ENCODE data around the gene PGP. TPM values are rescaled to one million over a fixed set of nuclear protein-coding genes. Genes with fewer than 3 reads are reported as not detected.

The PGP gene
- total RNA-seq, 1 donor from 2014 or later: 15.0 TPM

DNA sequence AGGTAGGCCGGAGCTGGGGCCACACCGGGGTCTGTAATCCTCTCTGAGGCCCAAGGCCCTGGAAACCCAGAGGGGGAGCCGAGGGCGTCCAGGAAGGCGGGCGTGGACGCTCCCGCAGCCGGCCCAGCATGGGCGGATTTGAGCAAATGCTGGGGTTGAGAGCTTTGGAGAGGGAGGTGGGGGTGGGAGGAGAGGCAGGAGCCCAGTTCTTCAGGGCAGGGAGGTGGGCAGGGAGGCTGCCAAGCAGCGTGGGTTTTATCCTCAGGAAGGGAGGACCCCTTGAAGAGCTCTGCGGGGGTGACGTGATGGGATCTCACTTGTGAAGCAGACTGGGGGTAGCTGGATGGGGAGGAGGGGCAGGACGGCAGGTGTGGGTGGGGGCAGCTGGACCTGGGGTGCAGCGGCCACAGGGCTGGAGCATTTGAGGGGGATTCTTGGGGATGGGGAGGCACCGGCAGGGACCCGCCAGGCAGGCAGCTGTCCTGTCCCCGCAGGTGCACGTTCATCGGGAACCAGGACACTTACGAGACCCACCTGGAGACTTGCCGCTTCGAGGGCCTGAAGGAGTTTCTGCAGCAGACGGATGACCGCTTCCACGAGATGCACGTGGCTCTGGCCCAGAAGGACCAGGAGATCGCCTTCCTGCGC lies 41.8 kb downstream of the PGP start:
- DNase-seq: no peak
- intact Hi-C loops (cut with DNase I): no loop called here
- H3K4me3 ChIP-seq: no peak overlapping the region
- H3K27ac ChIP-seq: no peak overlapping the region
- TF ChIP-seq, protein P1, sequence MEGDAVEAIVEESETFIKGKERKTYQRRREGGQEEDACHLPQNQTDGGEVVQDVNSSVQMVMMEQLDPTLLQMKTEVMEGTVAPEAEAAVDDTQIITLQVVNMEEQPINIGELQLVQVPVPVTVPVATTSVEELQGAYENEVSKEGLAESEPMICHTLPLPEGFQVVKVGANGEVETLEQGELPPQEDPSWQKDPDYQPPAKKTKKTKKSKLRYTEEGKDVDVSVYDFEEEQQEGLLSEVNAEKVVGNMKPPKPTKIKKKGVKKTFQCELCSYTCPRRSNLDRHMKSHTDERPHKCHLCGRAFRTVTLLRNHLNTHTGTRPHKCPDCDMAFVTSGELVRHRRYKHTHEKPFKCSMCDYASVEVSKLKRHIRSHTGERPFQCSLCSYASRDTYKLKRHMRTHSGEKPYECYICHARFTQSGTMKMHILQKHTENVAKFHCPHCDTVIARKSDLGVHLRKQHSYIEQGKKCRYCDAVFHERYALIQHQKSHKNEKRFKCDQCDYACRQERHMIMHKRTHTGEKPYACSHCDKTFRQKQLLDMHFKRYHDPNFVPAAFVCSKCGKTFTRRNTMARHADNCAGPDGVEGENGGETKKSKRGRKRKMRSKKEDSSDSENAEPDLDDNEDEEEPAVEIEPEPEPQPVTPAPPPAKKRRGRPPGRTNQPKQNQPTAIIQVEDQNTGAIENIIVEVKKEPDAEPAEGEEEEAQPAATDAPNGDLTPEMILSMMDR (IDR thresholded peaks at IDR 0.05): no peak
- H3K9me3 ChIP-seq: no peaks in the 10 kb centered on the region
- no peaks in the 10 kb centered on the region for H3K27me3 ChIP-seq
- H3K4me1 ChIP-seq: no peaks in the 10 kb centered on the region
- H3K36me3 ChIP-seq: peaks cover 55% of the 10 kb centered on the region
- no peak for ATAC-seq

DNA sequence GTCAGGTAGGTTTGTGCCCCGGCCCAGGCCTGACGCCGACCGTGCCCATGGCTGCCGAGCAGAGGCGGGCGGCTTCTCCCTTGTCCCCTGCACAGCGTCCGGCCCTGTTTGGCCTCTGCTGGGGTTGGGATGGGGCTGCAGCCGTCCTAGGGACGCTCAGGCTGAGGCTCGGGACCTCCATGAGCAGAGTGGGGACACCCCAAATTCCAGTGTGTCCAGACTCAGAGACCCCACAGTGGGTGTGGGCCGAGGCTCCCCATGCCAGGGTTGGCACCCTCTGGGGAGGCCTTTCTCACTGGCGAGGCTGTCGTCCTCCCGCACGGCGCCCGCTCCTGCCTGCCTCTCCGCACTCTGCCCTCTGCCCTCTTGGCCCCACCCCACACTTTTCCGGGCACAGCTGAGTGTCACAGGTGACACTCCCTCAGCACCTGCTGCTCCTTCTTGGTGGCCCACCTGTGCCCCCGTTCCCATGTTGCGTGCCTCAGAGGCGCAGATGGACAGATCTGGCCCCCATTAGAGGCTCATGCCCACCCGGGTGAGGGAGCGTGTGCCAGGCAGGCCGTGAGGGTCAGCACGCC lies 43.0 kb downstream of the PGP start:
- Histone ChIP-seq H3K9me3 (no peaks in the 10 kb centered on the region), H3K36me3 (peaks cover 64% of the 10 kb centered on the region), H3K4me1 (no peaks in the 10 kb centered on the region), H3K27ac (no peak overlapping the region), H3K27me3 (no peaks in the 10 kb centered on the region), H3K4me3 (peak overlapping the region; percentile 47)
- ATAC-seq: no peak
- DNase-seq: no peak
- intact Hi-C loops (cut with DNase I): no loop called here
- TF ChIP-seq, protein P1 (IDR thresholded peaks at IDR 0.05): no peak

DNA sequence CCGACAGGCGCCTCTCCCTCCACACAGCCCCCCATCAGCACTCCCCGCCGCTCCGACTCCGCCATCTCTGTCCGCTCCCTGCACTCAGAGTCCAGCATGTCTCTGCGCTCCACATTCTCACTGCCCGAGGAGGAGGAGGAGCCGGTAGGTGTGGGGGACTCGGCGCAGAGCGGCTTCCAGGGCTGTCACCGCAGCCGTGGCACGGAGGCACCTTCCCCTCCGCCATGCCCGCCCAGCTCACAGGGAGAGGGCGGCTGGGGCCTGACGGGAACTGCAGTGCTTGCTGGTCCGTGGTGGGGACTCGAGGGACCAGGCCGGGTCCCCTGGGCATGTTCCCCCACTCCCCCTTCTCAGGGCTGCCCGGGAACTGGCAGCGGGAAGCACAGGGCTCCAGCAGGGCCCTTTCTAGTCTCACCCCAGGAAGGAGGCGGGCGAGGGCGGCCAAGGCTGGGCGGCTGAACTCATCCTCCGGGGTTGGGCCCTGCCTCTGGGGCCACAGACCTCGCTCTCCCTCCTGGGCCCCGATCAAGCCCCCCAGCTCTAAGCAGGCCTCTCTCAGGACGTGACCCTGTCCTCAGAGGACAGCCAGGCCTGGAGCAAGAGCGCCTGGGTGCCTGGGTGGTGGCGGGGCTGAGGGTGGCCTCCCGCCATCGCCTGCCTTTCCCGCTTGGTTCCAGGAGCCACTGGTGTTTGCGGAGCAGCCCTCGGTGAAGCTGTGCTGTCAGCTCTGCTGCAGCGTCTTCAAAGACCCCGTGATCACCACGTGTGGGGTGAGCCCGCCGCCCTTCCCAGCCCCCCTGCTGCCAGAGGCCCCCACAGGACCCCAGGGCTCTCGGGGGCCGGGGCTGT lies 43.8 kb downstream of the PGP start:
- DNase-seq (no peak), ATAC-seq (no peak)
- intact Hi-C loops (cut with DNase I): no loop called here
- Histone ChIP-seq H3K27ac (peak overlapping the region; percentile 68), H3K4me3 (peak overlapping the region; percentile 47), H3K27me3 (no peaks in the 10 kb centered on the region), H3K36me3 (peaks cover 64% of the 10 kb centered on the region), H3K4me1 (no peaks in the 10 kb centered on the region), H3K9me3 (no peaks in the 10 kb centered on the region)
- TF ChIP-seq, protein P1 (IDR thresholded peaks at IDR 0.05): no peak

DNA sequence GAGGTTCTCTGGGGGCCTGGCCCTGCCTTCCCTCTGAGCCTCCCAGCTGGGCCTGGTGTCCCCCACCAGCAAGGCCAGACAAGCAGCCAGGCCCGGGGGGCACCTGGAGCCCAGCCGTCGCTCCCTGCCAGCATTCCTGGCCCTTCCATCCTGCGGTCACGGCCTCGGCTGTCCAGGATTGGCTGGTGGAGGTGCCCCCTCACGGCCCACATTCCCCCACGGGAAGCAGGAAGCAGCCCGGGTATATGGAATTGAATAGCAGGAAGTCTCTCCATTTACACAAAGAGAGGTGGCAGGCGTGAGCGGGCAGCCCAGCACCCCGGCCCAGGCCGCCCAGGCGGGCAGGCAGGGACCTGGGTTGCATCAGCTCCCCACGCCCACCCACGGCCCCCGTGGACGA lies 44.6 kb downstream of the PGP start:
- peak overlapping the region; percentile 47 for H3K4me3 ChIP-seq
- DNase-seq (no peak), ATAC-seq (peak; percentile 46)
- H3K9me3 ChIP-seq: no peaks in the 10 kb centered on the region
- TF ChIP-seq, protein P1 (IDR thresholded peaks at IDR 0.05): no peak
- intact Hi-C loops (cut with DNase I): no loop called here
- H3K36me3 ChIP-seq: peaks cover 59% of the 10 kb centered on the region
- no peaks in the 10 kb centered on the region for H3K4me1 ChIP-seq
- H3K27ac ChIP-seq: peak overlapping the region; percentile 68
- no peaks in the 10 kb centered on the region for H3K27me3 ChIP-seq

DNA sequence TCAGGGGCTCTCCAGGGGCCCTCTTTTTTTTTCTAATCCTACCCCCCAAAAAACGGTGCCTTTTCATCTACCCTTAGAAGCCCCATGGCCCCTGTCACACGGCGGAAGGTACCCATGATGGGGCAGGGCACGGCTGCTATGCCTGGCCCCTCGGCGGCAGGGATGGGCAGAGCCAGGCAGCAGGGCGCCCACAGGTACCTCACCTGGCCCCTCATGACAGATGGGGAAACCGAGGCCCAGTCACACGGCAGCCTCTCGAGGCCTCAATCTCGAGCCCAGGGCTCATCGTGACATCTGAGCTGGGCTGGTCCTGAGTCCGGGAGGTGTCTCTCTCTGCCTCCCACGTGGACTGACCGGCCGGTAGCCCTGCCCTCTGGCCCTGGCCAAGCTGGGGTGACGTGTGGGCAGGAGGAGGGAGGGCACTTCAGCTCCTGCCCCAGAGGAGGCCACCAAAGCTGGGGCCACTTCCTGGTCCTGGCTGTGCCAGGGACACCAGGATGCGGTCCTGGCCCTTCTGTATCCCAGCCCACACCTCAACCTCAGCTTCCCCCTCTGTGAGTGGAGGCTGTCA lies 47.5 kb downstream of the PGP start:
- ATAC-seq: no peak
- Histone ChIP-seq H3K4me3 (no peak overlapping the region), H3K9me3 (no peaks in the 10 kb centered on the region), H3K27me3 (no peaks in the 10 kb centered on the region), H3K4me1 (no peaks in the 10 kb centered on the region), H3K36me3 (peaks cover 37% of the 10 kb centered on the region), H3K27ac (no peak overlapping the region)
- intact Hi-C loops (cut with DNase I): no loop called here
- TF ChIP-seq, protein P1 (IDR thresholded peaks at IDR 0.05): no peak
- DNase-seq: no peak

All from upper lobe of right lung (tissue), 1 donor.